ENCODE results near the gene AP1S2. TPM values are rescaled to one million over a fixed set of nuclear protein-coding genes. Genes with fewer than 3 reads are reported as not detected.

Gene AP1S2
- total RNA-seq, 1 experiment from 2014 or later: 19.9 TPM

DNA sequence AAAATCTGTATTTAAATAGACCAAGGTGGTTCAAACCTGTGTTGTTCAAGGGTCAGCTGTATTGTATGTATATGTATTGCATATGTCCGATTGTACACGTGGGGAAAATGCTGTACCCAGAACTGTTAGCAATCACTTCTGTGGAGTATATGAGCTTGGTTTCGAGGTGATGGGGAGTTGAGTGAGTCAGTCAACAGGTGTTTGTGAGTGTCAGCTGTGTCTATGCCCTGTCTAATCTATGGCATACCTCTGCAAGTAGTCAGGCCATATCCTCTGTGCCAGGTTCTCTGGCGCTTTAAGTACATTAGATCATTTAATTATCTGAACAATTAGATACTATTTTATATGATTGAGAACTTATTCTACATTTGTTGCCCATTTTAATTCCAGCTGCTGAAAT, 56.9 kb downstream of the AP1S2 start:
- POLR2A ChIA-PET: no interaction called here
- Histone ChIP-seq H2AFZ (ENCODE audit: low read depth, low read length, poor library complexity, severe bottlenecking) (no peak overlapping the region), H3K4me3 (replicated peaks in 1 of 2; ENCODE audit: low read depth in 1 of 2, low read length in 2 of 2) (no peak overlapping the region), H3K9me2 (ENCODE audit: insufficient read depth) (no peaks in the 10 kb centered on the region), H3K9ac (ENCODE audit: low read length) (no peak overlapping the region), H3K9me3 (ENCODE audit: control insufficient read depth in 1 of 2, insufficient read depth in 1 of 2, low read depth in 1 of 2, low read length in 2 of 2) (no peaks in the 10 kb centered on the region), H3K27ac (ENCODE audit: low read depth, low read length) (no peak overlapping the region), H3K36me3 (ENCODE audit: control insufficient read depth in 1 of 2, insufficient read depth in 2 of 2, low read length in 2 of 2) (no peaks in the 10 kb centered on the region), H4K20me1 (ENCODE audit: insufficient read depth) (no peaks in the 10 kb centered on the region), H3K79me2 (ENCODE audit: insufficient read depth, low read length) (no peaks in the 10 kb centered on the region), H3K27me3 (ENCODE audit: insufficient read depth, low read length) (no peaks in the 10 kb centered on the region), H3K4me1 (ENCODE audit: control insufficient read depth in 1 of 2, insufficient read depth in 2 of 2, low read length in 2 of 2) (no peaks in the 10 kb centered on the region), H3K4me2 (ENCODE audit: low read length) (no peak overlapping the region)
- ATAC-seq: no peak
- no TSS peak for BruUV-seq (replicated peaks)
- TF ChIP-seq, protein P1, sequence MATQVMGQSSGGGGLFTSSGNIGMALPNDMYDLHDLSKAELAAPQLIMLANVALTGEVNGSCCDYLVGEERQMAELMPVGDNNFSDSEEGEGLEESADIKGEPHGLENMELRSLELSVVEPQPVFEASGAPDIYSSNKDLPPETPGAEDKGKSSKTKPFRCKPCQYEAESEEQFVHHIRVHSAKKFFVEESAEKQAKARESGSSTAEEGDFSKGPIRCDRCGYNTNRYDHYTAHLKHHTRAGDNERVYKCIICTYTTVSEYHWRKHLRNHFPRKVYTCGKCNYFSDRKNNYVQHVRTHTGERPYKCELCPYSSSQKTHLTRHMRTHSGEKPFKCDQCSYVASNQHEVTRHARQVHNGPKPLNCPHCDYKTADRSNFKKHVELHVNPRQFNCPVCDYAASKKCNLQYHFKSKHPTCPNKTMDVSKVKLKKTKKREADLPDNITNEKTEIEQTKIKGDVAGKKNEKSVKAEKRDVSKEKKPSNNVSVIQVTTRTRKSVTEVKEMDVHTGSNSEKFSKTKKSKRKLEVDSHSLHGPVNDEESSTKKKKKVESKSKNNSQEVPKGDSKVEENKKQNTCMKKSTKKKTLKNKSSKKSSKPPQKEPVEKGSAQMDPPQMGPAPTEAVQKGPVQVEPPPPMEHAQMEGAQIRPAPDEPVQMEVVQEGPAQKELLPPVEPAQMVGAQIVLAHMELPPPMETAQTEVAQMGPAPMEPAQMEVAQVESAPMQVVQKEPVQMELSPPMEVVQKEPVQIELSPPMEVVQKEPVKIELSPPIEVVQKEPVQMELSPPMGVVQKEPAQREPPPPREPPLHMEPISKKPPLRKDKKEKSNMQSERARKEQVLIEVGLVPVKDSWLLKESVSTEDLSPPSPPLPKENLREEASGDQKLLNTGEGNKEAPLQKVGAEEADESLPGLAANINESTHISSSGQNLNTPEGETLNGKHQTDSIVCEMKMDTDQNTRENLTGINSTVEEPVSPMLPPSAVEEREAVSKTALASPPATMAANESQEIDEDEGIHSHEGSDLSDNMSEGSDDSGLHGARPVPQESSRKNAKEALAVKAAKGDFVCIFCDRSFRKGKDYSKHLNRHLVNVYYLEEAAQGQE (IDR thresholded peaks at IDR 0.05; ENCODE audit: low read depth): no peak
- TF ChIP-seq JUND (IDR thresholded peaks at IDR 0.05): no peak
- no peak for TF ChIP-seq TCF7L2 (IDR thresholded peaks at IDR 0.05; ENCODE audit: borderline replicate concordance, extremely low read depth, insufficient read depth, insufficient read length)
- TF ChIP-seq POLR2A (IDR thresholded peaks at IDR 0.05; ENCODE audit: borderline replicate concordance, extremely low read depth, insufficient read depth, insufficient read length): no peak
- no peak for TF ChIP-seq EZH2phosphoT487 (IDR thresholded peaks at IDR 0.05; ENCODE audit: borderline replicate concordance)
- TF ChIP-seq, protein P2, sequence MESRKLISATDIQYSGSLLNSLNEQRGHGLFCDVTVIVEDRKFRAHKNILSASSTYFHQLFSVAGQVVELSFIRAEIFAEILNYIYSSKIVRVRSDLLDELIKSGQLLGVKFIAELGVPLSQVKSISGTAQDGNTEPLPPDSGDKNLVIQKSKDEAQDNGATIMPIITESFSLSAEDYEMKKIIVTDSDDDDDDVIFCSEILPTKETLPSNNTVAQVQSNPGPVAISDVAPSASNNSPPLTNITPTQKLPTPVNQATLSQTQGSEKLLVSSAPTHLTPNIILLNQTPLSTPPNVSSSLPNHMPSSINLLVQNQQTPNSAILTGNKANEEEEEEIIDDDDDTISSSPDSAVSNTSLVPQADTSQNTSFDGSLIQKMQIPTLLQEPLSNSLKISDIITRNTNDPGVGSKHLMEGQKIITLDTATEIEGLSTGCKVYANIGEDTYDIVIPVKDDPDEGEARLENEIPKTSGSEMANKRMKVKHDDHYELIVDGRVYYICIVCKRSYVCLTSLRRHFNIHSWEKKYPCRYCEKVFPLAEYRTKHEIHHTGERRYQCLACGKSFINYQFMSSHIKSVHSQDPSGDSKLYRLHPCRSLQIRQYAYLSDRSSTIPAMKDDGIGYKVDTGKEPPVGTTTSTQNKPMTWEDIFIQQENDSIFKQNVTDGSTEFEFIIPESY (IDR thresholded peaks at IDR 0.05; ENCODE audit: extremely low read depth, insufficient replicate concordance, low read length): no peak
- no peak for TF ChIP-seq RAD21 (IDR thresholded peaks at IDR 0.05; ENCODE audit: low read depth)
- no peak for TF ChIP-seq YY1 (IDR thresholded peaks at IDR 0.05; ENCODE audit: extremely low read depth, insufficient replicate concordance, low read depth, low read length)
- no peak for TF ChIP-seq CEBPB (IDR thresholded peaks at IDR 0.05; ENCODE audit: low read depth)
- TF ChIP-seq EGR1 (IDR thresholded peaks at IDR 0.05; ENCODE audit: low read depth): no peak
- TF ChIP-seq CTCF (IDR thresholded peaks at IDR 0.05 in 2 of 3, conservative IDR thresholded peaks at IDR 0.05 in 1 of 3; ENCODE audit: borderline replicate concordance in 1 of 3, insufficient read depth in 1 of 3, low read depth in 2 of 3, low read length in 2 of 3): no peak
- no peak for TF ChIP-seq ZNF274 (IDR thresholded peaks at IDR 0.05; ENCODE audit: low read depth, low read length)
- no peak for TF ChIP-seq CBX3 (IDR thresholded peaks at IDR 0.05; ENCODE audit: low read depth)
- intact Hi-C loops (cut with micrococcal nuclease): no loop called here
- CTCF ChIA-PET: no interaction called here
- DNase-seq (ENCODE audit: low read depth, low spot score): no peak
- RAD21 ChIA-PET (ENCODE audit: low non-redundant PET in 1 of 2, low total read pairs in 2 of 2, uncharacterized antibody in 2 of 2, unreplicated experiment in 2 of 2): no interaction called here

Measured in HCT116 (cell line).